DND-41 (cell line): ENCODE measurements around the gene SULF2.

Source experiments
- ATAC-seq: fragments of 200-7000 bp; cut with Tn5 transposase; 3 replicates; pipeline ENCODE4 v1.9.1; 2021; ENCODE audit warnings: low read depth; ENCODE audit not compliant: insufficient read depth
- DNase-seq: peaks from one replicate; pipeline ENCODE4 v3.0.0-alpha.2; 2020
- H2AFZ ChIP-seq: 2 replicates; pipeline ENCODE4 v1.6.0; 2012; ENCODE audit warnings: low read depth, low read length
- H3K27ac ChIP-seq: 2 replicates; pipeline ENCODE4 v1.5.1; 2012; ENCODE audit warnings: low read length, inconsistent platforms
- H3K27me3 ChIP-seq: fragments of 200-600 bp; sonication (generic); 2 replicates; pipeline ENCODE4 v1.6.0; 2012; ENCODE audit warnings: low read length, mild to moderate bottlenecking, inconsistent platforms; ENCODE audit not compliant: insufficient read depth, poor library complexity
- H3K36me3 ChIP-seq: 2 replicates; pipeline ENCODE4 v1.5.1; 2012; ENCODE audit warnings: low read length, inconsistent platforms; ENCODE audit not compliant: insufficient read depth
- H3K4me1 ChIP-seq: 2 replicates; pipeline ENCODE4 v1.5.1; 2012; ENCODE audit warnings: mild to moderate bottlenecking, low read length; ENCODE audit not compliant: insufficient read depth
- H3K4me2 ChIP-seq: 2 replicates; pipeline ENCODE4 v1.6.0; 2012; ENCODE audit warnings: mild to moderate bottlenecking, moderate library complexity, low read length, inconsistent platforms; ENCODE audit not compliant: insufficient read depth
- H3K4me3 ChIP-seq, 2 experiments: fragments of 200-600 bp in 1 of 2; shearing (Covaris generic) in 1 of 2; 2 replicates each; pipeline ENCODE4 v1.5.1; 2012 to 2016; ENCODE audit warnings: inconsistent platforms in 2 of 2, low read length in 2 of 2, mild to moderate bottlenecking in 2 of 2, low read depth in 1 of 2, moderate library complexity in 1 of 2
- H3K79me2 ChIP-seq: 2 replicates; pipeline ENCODE4 v1.6.0; 2012; ENCODE audit warnings: low read length, inconsistent platforms; ENCODE audit not compliant: insufficient read depth
- H3K9ac ChIP-seq: 2 replicates; pipeline ENCODE4 v1.6.0; 2012; ENCODE audit warnings: low read depth, mild to moderate bottlenecking, inconsistent platforms, low read length, moderate library complexity
- H3K9me3 ChIP-seq: 2 replicates; pipeline ENCODE4 v1.5.1; 2012; ENCODE audit warnings: low read length, moderate library complexity, mild to moderate bottlenecking, inconsistent platforms; ENCODE audit not compliant: insufficient read depth, severe bottlenecking
- H4K20me1 ChIP-seq: 2 replicates; pipeline ENCODE4 v1.6.0; 2012; ENCODE audit warnings: low read length; ENCODE audit not compliant: insufficient read depth
- CTCF ChIP-seq: IDR thresholded peaks from 2 replicates; pipeline ENCODE4 v1.5.1; 2012; ENCODE audit warnings: borderline replicate concordance, low read length, moderate library complexity, mild to moderate bottlenecking; ENCODE audit not compliant: poor library complexity, severe bottlenecking; ENCODE audit errors: extremely low read depth
- EZH2 ChIP-seq: IDR thresholded peaks from 3 replicates; pipeline ENCODE4 v1.6.1; 2012; ENCODE audit warnings: borderline replicate concordance, low read depth, mild to moderate bottlenecking, moderate library complexity, low read length, inconsistent platforms; ENCODE audit not compliant: severe bottlenecking

Gene SULF2

GRCh38 chr20:47647994-47648393 lies 137.3 kb downstream of the SULF2 start:
- Histone ChIP-seq H3K27me3 (no peaks in the 10 kb centered on the region), H2AFZ (no peak overlapping the region), H3K79me2 (no peaks in the 10 kb centered on the region), H3K9ac (no peak overlapping the region), H3K4me1 (no peaks in the 10 kb centered on the region), H3K4me2 (no peak overlapping the region), H3K36me3 (peaks cover 66% of the 10 kb centered on the region), H3K4me3 (no peak overlapping the region), H3K9me3 (no peaks in the 10 kb centered on the region), H4K20me1 (no peaks in the 10 kb centered on the region), H3K27ac (no peak overlapping the region)
- no peak for TF ChIP-seq EZH2
- DNase-seq (no peak), ATAC-seq (no peak)

- Histone ChIP-seq H2AFZ (no peak overlapping the region), H3K9ac (no peak overlapping the region), H3K4me2 (no peak overlapping the region), H3K9me3 (no peaks in the 10 kb centered on the region), H3K27ac (no peak overlapping the region), H3K27me3 (no peaks in the 10 kb centered on the region), H3K4me1 (no peaks in the 10 kb centered on the region), H3K79me2 (no peaks in the 10 kb centered on the region), H3K4me3 (no peak overlapping the region), H4K20me1 (no peaks in the 10 kb centered on the region), H3K36me3 (peaks cover 64% of the 10 kb centered on the region)
- TF ChIP-seq CTCF (no peak), EZH2 (no peak)
- DNase-seq (no peak), ATAC-seq (no peak)
Observed at GRCh38 chr20:47645632-47646031, 139.6 kb downstream of the SULF2 start.

- no peaks in the 10 kb centered on the region for H3K9me3 ChIP-seq
- no peaks in the 10 kb centered on the region for H3K79me2 ChIP-seq
- ATAC-seq (no peak), DNase-seq (no peak)
- H3K4me3 ChIP-seq: no peak overlapping the region
- H3K4me2 ChIP-seq: no peak overlapping the region
- H3K4me1 ChIP-seq: no peaks in the 10 kb centered on the region
- peaks cover 67% of the 10 kb centered on the region for H3K36me3 ChIP-seq
- TF ChIP-seq EZH2: no peak
- no peak for TF ChIP-seq CTCF
- no peaks in the 10 kb centered on the region for H4K20me1 ChIP-seq
- H3K27me3 ChIP-seq: no peaks in the 10 kb centered on the region
- H3K27ac ChIP-seq: no peak overlapping the region
- no peak overlapping the region for H2AFZ ChIP-seq
- H3K9ac ChIP-seq: no peak overlapping the region
Observed at GRCh38 chr20:47642624-47643023, 142.7 kb downstream of the SULF2 start.

GRCh38 chr20:47642118-47642517 lies 143.2 kb downstream of the SULF2 start:
- TF ChIP-seq EZH2 (no peak), CTCF (no peak)
- H3K79me2 ChIP-seq: no peaks in the 10 kb centered on the region
- H4K20me1 ChIP-seq: no peaks in the 10 kb centered on the region
- H2AFZ ChIP-seq: no peak overlapping the region
- DNase-seq: no peak
- no peaks in the 10 kb centered on the region for H3K9me3 ChIP-seq
- no peaks in the 10 kb centered on the region for H3K27me3 ChIP-seq
- H3K9ac ChIP-seq: no peak overlapping the region
- H3K4me1 ChIP-seq: no peaks in the 10 kb centered on the region
- peaks cover 64% of the 10 kb centered on the region for H3K36me3 ChIP-seq
- H3K4me3 ChIP-seq: no peak overlapping the region
- ATAC-seq: no peak
- no peak overlapping the region for H3K27ac ChIP-seq
- H3K4me2 ChIP-seq: no peak overlapping the region
